Glutamatergic neuron (in vitro differentiated cells): ENCODE measurements around the gene CTNND2. TPM values are rescaled to one million over a fixed set of nuclear protein-coding genes. Genes with fewer than 3 reads are reported as not detected.

ENCODE experiments used
- DNase-seq: peaks from one replicate; pipeline ENCODE4 v3.0.0; 2022
- H3K27ac Mint-ChIP-seq: one replicate; pipeline ENCODE4 v1.8.0; 2020; ENCODE audit warnings: mild to moderate bottlenecking, mixed read lengths, inconsistent platforms; ENCODE audit not compliant: unreplicated experiment
- H3K27me3 Mint-ChIP-seq: one replicate; pipeline ENCODE4 v1.8.0; 2020; ENCODE audit warnings: mild to moderate bottlenecking, moderate library complexity, mixed read lengths, inconsistent platforms; ENCODE audit not compliant: unreplicated experiment
- H3K36me3 Mint-ChIP-seq: one replicate; pipeline ENCODE4 v1.8.0; 2020; ENCODE audit warnings: mild to moderate bottlenecking, mixed read lengths, inconsistent platforms; ENCODE audit not compliant: unreplicated experiment
- H3K4me1 Mint-ChIP-seq: one replicate; pipeline ENCODE4 v1.8.0; 2020; ENCODE audit warnings: mild to moderate bottlenecking, low read depth, mixed read lengths, inconsistent platforms; ENCODE audit not compliant: unreplicated experiment
- H3K4me3 Mint-ChIP-seq: one replicate; pipeline ENCODE4 v1.8.0; 2020; ENCODE audit warnings: mild to moderate bottlenecking, mixed read lengths, inconsistent platforms; ENCODE audit not compliant: unreplicated experiment
- H3K9me3 Mint-ChIP-seq: one replicate; pipeline ENCODE4 v1.8.0; 2020; ENCODE audit warnings: mild to moderate bottlenecking, moderate library complexity, mixed read lengths, inconsistent platforms; ENCODE audit not compliant: unreplicated experiment
- total RNA-seq: library from RNA; stranded (reverse); fragmentation: NEBNext Ultra II Directional; extraction: Animal tissue kit (Norgen Biotek cat#: 25700); gene quantifications from one replicate; pipeline ENCODE4 v1.2.1, GENCODE V29; 2021; ENCODE audit not compliant: unreplicated experiment
- TF ChIP-seq, protein P1 (sequence below): fragments of 200-600 bp; sonication (generic); IDR thresholded peaks from one replicate; pipeline ENCODE4 v1.5.0; 2021; ENCODE audit not compliant: partially characterized antibody, unreplicated experiment

The CTNND2 gene
- total RNA-seq, 1 donor from 2014 or later: 134 TPM

DNA sequence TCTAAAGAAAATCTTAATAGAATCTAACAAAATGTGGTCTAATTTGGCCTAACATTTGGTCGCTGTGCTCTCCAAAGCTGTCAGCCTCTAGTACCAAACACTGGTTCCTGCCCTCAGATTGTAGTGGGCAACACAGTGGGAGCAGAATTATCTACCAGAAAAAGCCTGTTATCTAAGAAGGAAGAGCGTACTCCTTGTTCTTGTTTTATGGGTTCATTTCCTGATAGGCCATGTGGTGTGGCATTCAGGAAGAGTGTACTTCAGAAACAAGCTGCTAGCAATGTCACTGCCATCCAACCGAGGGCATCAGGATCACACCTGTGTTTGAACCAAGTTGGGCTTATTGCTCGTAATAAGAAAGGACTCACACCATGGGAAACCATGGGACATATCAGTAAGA, 655.3 kb downstream of the CTNND2 start:
- TF ChIP-seq, protein P1, sequence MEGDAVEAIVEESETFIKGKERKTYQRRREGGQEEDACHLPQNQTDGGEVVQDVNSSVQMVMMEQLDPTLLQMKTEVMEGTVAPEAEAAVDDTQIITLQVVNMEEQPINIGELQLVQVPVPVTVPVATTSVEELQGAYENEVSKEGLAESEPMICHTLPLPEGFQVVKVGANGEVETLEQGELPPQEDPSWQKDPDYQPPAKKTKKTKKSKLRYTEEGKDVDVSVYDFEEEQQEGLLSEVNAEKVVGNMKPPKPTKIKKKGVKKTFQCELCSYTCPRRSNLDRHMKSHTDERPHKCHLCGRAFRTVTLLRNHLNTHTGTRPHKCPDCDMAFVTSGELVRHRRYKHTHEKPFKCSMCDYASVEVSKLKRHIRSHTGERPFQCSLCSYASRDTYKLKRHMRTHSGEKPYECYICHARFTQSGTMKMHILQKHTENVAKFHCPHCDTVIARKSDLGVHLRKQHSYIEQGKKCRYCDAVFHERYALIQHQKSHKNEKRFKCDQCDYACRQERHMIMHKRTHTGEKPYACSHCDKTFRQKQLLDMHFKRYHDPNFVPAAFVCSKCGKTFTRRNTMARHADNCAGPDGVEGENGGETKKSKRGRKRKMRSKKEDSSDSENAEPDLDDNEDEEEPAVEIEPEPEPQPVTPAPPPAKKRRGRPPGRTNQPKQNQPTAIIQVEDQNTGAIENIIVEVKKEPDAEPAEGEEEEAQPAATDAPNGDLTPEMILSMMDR: no peak
- Mint-ChIP-seq H3K27ac (no peak overlapping the region), H3K4me1 (peaks cover 6% of the 10 kb centered on the region), H3K9me3 (peaks cover 4% of the 10 kb centered on the region), H3K36me3 (no peaks in the 10 kb centered on the region), H3K27me3 (peaks cover 5% of the 10 kb centered on the region), H3K4me3 (no peak overlapping the region)
- DNase-seq: no peak

DNA sequence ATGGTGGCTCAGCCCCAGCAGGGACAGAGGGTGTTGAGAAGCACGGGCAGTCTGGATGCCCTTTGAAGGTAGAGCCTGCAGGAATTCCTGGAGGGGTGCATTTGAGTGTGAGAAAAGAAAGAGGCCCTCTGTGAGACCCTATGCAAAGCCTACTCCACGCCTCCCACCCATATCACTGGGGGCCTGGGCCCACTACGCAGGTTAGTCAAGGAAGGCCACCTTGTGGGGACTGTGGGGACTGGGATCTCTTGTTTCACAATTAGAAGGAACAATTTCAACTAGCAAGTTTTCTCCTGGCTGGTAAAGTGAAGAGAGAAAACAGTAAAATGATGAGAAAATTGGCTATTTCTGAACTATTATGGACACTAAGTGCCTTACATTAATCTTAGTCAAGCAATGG, 657.0 kb downstream of the CTNND2 start:
- H3K4me1 Mint-ChIP-seq: peaks cover 5% of the 10 kb centered on the region
- no peaks in the 10 kb centered on the region for H3K36me3 Mint-ChIP-seq
- H3K27me3 Mint-ChIP-seq: peaks cover 4% of the 10 kb centered on the region
- peaks cover 5% of the 10 kb centered on the region for H3K9me3 Mint-ChIP-seq
- H3K27ac Mint-ChIP-seq: no peak overlapping the region
- H3K4me3 Mint-ChIP-seq: no peak overlapping the region
- TF ChIP-seq, protein P1: no peak
- DNase-seq: no peak

DNA sequence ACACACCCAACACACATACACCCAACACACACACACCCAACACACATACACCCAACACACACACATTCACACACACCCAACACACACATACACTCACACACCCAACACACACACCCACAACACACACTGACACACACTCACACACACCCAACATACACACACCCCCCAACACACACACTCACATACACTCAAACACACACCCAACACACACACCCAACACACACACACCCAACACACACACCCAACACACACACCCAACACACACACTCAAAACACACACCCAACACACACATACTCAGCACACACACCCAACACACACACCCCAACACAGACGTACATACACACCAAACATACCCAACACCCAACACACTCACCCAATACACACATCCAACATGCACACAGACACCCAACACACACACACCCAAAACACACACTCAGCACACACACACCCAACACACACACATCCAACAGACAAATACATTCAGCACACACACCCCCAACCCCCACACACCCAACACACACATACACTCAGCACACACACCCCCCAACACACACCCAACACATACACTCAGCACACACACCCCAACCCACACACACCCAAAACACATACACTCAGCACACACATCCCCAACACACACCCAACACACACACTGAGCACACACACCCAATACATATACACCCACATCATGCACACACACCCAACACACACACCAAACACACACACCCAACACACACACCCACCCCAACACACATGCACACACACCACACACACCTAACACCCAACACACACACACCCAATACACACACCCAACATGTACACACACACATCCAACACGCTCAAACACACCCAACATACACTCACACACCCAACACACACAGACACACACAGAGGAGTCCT, 663.7 kb downstream of the CTNND2 start:
- H3K36me3 Mint-ChIP-seq: peaks cover 4% of the 10 kb centered on the region
- peaks cover 7% of the 10 kb centered on the region for H3K27me3 Mint-ChIP-seq
- TF ChIP-seq, protein P1: no peak
- peak overlapping the region; percentile 5 for H3K27ac Mint-ChIP-seq
- DNase-seq: no peak
- H3K9me3 Mint-ChIP-seq: peaks cover 10% of the 10 kb centered on the region
- no peak overlapping the region for H3K4me3 Mint-ChIP-seq
- H3K4me1 Mint-ChIP-seq: peaks cover 6% of the 10 kb centered on the region

DNA sequence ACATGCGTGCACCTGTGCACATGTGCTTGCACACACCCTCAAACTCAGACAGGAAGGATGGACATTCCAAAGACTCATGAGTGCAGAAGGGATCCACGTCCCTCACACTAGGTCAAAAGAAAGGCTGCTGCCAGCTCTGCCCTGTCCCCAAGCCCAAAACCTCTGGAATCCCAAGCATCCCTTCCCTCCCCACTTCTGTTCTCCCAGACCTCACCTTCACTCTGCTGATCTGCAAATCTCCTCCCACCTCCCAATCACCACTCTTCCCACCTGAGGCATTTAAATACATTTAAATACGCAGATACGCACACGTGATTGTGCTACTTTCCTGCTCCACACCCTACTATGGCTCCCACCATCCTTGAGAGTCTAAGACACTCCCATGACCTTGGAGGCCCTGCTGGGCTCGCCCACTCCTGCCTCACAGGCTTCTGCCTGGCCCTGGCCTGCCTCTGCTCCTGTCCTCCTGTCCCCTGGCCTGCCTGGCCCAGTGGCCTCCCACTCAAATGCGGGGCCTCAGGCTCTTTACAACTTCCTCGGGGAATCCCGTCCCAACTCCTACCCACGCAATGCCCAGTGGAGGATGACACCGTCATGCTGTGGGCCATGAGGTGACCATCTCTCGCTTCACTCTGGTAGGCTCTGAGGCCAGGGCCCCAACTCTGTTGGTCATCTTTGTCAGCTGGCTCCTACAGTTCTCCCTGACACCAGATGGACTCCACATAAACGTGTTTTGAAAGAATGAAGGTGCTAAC, 664.8 kb downstream of the CTNND2 start:
- H3K27ac Mint-ChIP-seq: no peak overlapping the region
- peaks cover 6% of the 10 kb centered on the region for H3K27me3 Mint-ChIP-seq

More for the DNA sequence above, 664.8 kb downstream of the CTNND2 start:
- peaks cover 6% of the 10 kb centered on the region for H3K4me1 Mint-ChIP-seq
- DNase-seq: no peak
- H3K36me3 Mint-ChIP-seq: peaks cover 4% of the 10 kb centered on the region
- no peak overlapping the region for H3K4me3 Mint-ChIP-seq
- TF ChIP-seq, protein P1: no peak
- peaks cover 9% of the 10 kb centered on the region for H3K9me3 Mint-ChIP-seq
